Esophagus (tissue), 2 donors: Measurements from ENCODE around the gene ADAMTS17. TPM values are rescaled to one million over a fixed set of nuclear protein-coding genes. Genes with fewer than 3 reads are reported as not detected.

ENCODE experiments used
- H3K27ac ChIP-seq, 2 donors: one replicate each; pipeline ENCODE4 v1.5.1; 2013; ENCODE audit warnings: low read depth in 2 of 2, mild to moderate bottlenecking in 2 of 2, inconsistent platforms in 1 of 2, low read length in 1 of 2, moderate library complexity in 1 of 2
- H3K27me3 ChIP-seq, 2 donors: one replicate each; pipeline ENCODE4 v1.6.1; 2013; ENCODE audit warnings: low read length in 2 of 2, control low read depth in 1 of 2, mild to moderate bottlenecking in 1 of 2; ENCODE audit not compliant: insufficient read depth in 2 of 2, control insufficient read depth in 1 of 2
- H3K36me3 ChIP-seq, 2 donors: one replicate each; pipeline ENCODE4 v1.6.1; 2013; ENCODE audit warnings: low read length in 1 of 2; ENCODE audit not compliant: control insufficient read depth in 2 of 2, insufficient read depth in 2 of 2
- H3K4me1 ChIP-seq, 2 donors: one replicate each; pipeline ENCODE4 v1.6.1; 2013; ENCODE audit warnings: low read length in 1 of 2; ENCODE audit not compliant: control insufficient read depth in 2 of 2, insufficient read depth in 2 of 2
- H3K4me3 ChIP-seq, 2 donors: one replicate each; pipeline ENCODE4 v1.5.1; 2013; ENCODE audit warnings: low read length in 2 of 2, mild to moderate bottlenecking in 2 of 2, low read depth in 1 of 2, moderate library complexity in 1 of 2
- H3K9me3 ChIP-seq, 2 donors: one replicate each; pipeline ENCODE4 v1.6.1; 2013; ENCODE audit warnings: mild to moderate bottlenecking in 2 of 2, low read depth in 1 of 2, low read length in 1 of 2, moderate library complexity in 1 of 2; ENCODE audit not compliant: control insufficient read depth in 2 of 2, insufficient read depth in 1 of 2
- WGBS, 2 donors: extraction: QIAGEN DNeasy Blood & Tissue Kit; methylation state at CpG; one replicate each; pipeline ENCODE4 v1.1.7; 2013; 5-methylcytosine and 5-hydroxymethylcytosine counted together
- polyA plus RNA-seq, 2 donors: library from polyadenylated mRNA; stranded (reverse); fragments of 200-250 nt; gene quantifications; one replicate each; pipeline ENCODE4 v1.2.3, GENCODE V29; 2013
- donor health status: healthy with polysubstance abuse.
- donor health status: Bipolar disorder and iron deficiency.

Gene ADAMTS17
- 1 to 10 TPM; 2.1 to 6.9 TPM for polyA plus RNA-seq

- Histone ChIP-seq H3K36me3 (no peaks in the 10 kb centered on the region), H3K9me3 (no peaks in the 10 kb centered on the region), H3K4me1 (peaks cover 0 to 6% of the 10 kb centered on the region in 2 donors), H3K27me3 (no peaks in the 10 kb centered on the region), H3K4me3 (peak within 1 kb of the TSS; percentile 84 to 87), H3K27ac (peak within 1 kb of the TSS; percentile 89 to 94)
- WGBS, 2 donors: 2 to 3% methylated on average over 54 to 59 of the region's 59 CpGs
Measured at GRCh38 chr15:100341750-100342560, at the start of gene ADAMTS17. Gene ADAMTS17, minus strand, starts transcription at chr15:100341975. Its CDS starts 76 bp downstream, at chr15:100341899.

GRCh38 chr15:100385300-100386050 is 43.7 kb upstream of the ADAMTS17 start:
- 88 to 96% methylated on average over 3 of the region's 3 CpGs for WGBS, 2 donors
- peaks cover 7 to 17% of the 10 kb centered on the region in 2 donors for H3K9me3 ChIP-seq
- H3K27me3 ChIP-seq: no peaks in the 10 kb centered on the region
- H3K4me3 ChIP-seq: no peak overlapping the region
- peaks cover 0 to 3% of the 10 kb centered on the region in 2 donors for H3K36me3 ChIP-seq
- no peaks in the 10 kb centered on the region for H3K4me1 ChIP-seq
- H3K27ac ChIP-seq: no peak overlapping the region

GRCh38 chr15:100384108-100384410 is 42.3 kb upstream of the ADAMTS17 start:
- Histone ChIP-seq H3K9me3 (peaks cover 7 to 17% of the 10 kb centered on the region in 2 donors), H3K4me1 (no peaks in the 10 kb centered on the region), H3K36me3 (peaks cover 0 to 3% of the 10 kb centered on the region in 2 donors), H3K27ac (no peak overlapping the region), H3K4me3 (no peak overlapping the region), H3K27me3 (no peaks in the 10 kb centered on the region)
- 84 to 85% methylated on average over 10 of the region's 10 CpGs for WGBS, 2 donors

- peaks cover 7 to 17% of the 10 kb centered on the region in 2 donors for H3K9me3 ChIP-seq
- no peak overlapping the region for H3K4me3 ChIP-seq
- H3K27me3 ChIP-seq: no peaks in the 10 kb centered on the region
- no peaks in the 10 kb centered on the region for H3K4me1 ChIP-seq
- WGBS, 2 donors: 35 to 41% methylated on average over 3 of the region's 3 CpGs
- peaks cover 0 to 3% of the 10 kb centered on the region in 2 donors for H3K36me3 ChIP-seq
- no peak overlapping the region for H3K27ac ChIP-seq
Measured at GRCh38 chr15:100383302-100384107, 41.7 kb upstream of the ADAMTS17 start.

GRCh38 chr15:100373942-100374341 is 32.2 kb upstream of the ADAMTS17 start:
- no peak overlapping the region for H3K27ac ChIP-seq

GRCh38 chr15:100373120-100373896 is 31.5 kb upstream of the ADAMTS17 start:
- Histone ChIP-seq H3K27ac (peak overlapping the region; percentile 35 to 47), H3K9me3 (no peaks in the 10 kb centered on the region), H3K27me3 (no peaks in the 10 kb centered on the region), H3K4me3 (peak overlapping the region; percentile 57 to 58), H3K36me3 (no peaks in the 10 kb centered on the region), H3K4me1 (no peaks in the 10 kb centered on the region)
- 2 to 3% methylated on average over 61 to 81 of the region's 82 CpGs for WGBS, 2 donors

More at GRCh38 chr15:100373942-100374341, 32.2 kb upstream of the ADAMTS17 start:
- Histone ChIP-seq H3K4me1 (no peaks in the 10 kb centered on the region), H3K36me3 (no peaks in the 10 kb centered on the region), H3K9me3 (no peaks in the 10 kb centered on the region), H3K27me3 (no peaks in the 10 kb centered on the region), H3K4me3 (peak overlapping the region in 1 of 2 donors; percentile 57)
- 23 to 29% methylated on average over 5 to 6 of the region's 8 CpGs for WGBS, 2 donors

- Histone ChIP-seq H3K27me3 (no peaks in the 10 kb centered on the region), H3K27ac (peak overlapping the region; percentile 35 to 47), H3K4me1 (no peaks in the 10 kb centered on the region), H3K9me3 (no peaks in the 10 kb centered on the region), H3K36me3 (no peaks in the 10 kb centered on the region), H3K4me3 (peak overlapping the region; percentile 57 to 58)
- WGBS, 2 donors: 10 to 18% methylated on average over 9 of the region's 9 CpGs
Measured at GRCh38 chr15:100372739-100373119, 31.0 kb upstream of the ADAMTS17 start.

GRCh38 chr15:100355342-100355741 is 13.6 kb upstream of the ADAMTS17 start:
- WGBS, 2 donors: 69 to 72% methylated on average over 2 of the region's 2 CpGs
- Histone ChIP-seq H3K27me3 (no peaks in the 10 kb centered on the region), H3K27ac (no peak overlapping the region), H3K4me3 (no peak overlapping the region), H3K9me3 (no peaks in the 10 kb centered on the region), H3K4me1 (no peaks in the 10 kb centered on the region), H3K36me3 (no peaks in the 10 kb centered on the region)

- no peak overlapping the region for H3K27ac ChIP-seq
- WGBS, 2 donors: 73 to 84% methylated on average over 3 of the region's 3 CpGs
- H3K9me3 ChIP-seq: no peaks in the 10 kb centered on the region
- no peak overlapping the region for H3K4me3 ChIP-seq
- H3K36me3 ChIP-seq: no peaks in the 10 kb centered on the region
- peaks cover 2 to 10% of the 10 kb centered on the region in 2 donors for H3K4me1 ChIP-seq
- H3K27me3 ChIP-seq: no peaks in the 10 kb centered on the region
Measured at GRCh38 chr15:100353449-100353848, 11.7 kb upstream of the ADAMTS17 start.
